HFFc6 (cell line): Measurements from ENCODE around the gene HIBCH. TPM values are rescaled to one million over a fixed set of nuclear protein-coding genes. Genes with fewer than 3 reads are reported as not detected.
A peak's percentile ranks its signal among the peaks of the same experiment; 100 is the strongest.

Experiments used
- DNase-seq: peaks from one replicate; pipeline ENCODE4 v3.0.0-alpha.2; 2018
- H3K27ac Mint-ChIP-seq: 2 replicates; pipeline ENCODE4 v1.8.0; 2020; ENCODE audit warnings: mild to moderate bottlenecking, mixed read lengths
- H3K27me3 Mint-ChIP-seq: 2 replicates; pipeline ENCODE4 v1.8.0; 2021; ENCODE audit warnings: mild to moderate bottlenecking, moderate library complexity, mixed read lengths; ENCODE audit not compliant: insufficient read depth
- H3K36me3 Mint-ChIP-seq: 2 replicates; pipeline ENCODE4 v1.8.0; 2021; ENCODE audit warnings: low read depth, mixed read lengths
- H3K4me1 Mint-ChIP-seq: 2 replicates; pipeline ENCODE4 v1.8.0; 2020; ENCODE audit warnings: low read depth, mixed read lengths
- H3K4me3 Mint-ChIP-seq: 2 replicates; pipeline ENCODE4 v1.8.0; 2020; ENCODE audit warnings: mild to moderate bottlenecking, moderate library complexity, mixed read lengths
- H3K9me3 Mint-ChIP-seq: 2 replicates; pipeline ENCODE4 v1.8.0; 2020; ENCODE audit warnings: mild to moderate bottlenecking, mixed read lengths
- total RNA-seq, 6 experiments: library from RNA; stranded (reverse); fragmentation: NEBNext Ultra II Directional; extraction: Animal tissue kit (Norgen Biotek cat#: 25700); gene quantifications; 2 replicates in 1 of 6; 3 replicates in 5 of 6; pipeline ENCODE4 v1.2.3, GENCODE V29; 2021
- TF ChIP-seq, protein P1 (sequence below): fragments of 200-600 bp; sonication (generic); IDR thresholded peaks from 2 replicates; pipeline ENCODE4 v1.5.0; 2021; ENCODE audit warnings: antibody characterized with exemption, mild to moderate bottlenecking

HIBCH gene
- total RNA-seq, 6 experiments from 2014 or later, result 14.6 to 20.5 (median 17.2) TPM

- DNase-seq, result no peak
Observed at GRCh38 chr2:190184460-190184859, 135.2 kb downstream of the HIBCH start.

GRCh38 chr2:190183539-190183938 is 136.1 kb downstream of the HIBCH start:
- TF ChIP-seq, protein P1, sequence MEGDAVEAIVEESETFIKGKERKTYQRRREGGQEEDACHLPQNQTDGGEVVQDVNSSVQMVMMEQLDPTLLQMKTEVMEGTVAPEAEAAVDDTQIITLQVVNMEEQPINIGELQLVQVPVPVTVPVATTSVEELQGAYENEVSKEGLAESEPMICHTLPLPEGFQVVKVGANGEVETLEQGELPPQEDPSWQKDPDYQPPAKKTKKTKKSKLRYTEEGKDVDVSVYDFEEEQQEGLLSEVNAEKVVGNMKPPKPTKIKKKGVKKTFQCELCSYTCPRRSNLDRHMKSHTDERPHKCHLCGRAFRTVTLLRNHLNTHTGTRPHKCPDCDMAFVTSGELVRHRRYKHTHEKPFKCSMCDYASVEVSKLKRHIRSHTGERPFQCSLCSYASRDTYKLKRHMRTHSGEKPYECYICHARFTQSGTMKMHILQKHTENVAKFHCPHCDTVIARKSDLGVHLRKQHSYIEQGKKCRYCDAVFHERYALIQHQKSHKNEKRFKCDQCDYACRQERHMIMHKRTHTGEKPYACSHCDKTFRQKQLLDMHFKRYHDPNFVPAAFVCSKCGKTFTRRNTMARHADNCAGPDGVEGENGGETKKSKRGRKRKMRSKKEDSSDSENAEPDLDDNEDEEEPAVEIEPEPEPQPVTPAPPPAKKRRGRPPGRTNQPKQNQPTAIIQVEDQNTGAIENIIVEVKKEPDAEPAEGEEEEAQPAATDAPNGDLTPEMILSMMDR, result no peak
- Mint-ChIP-seq H3K36me3 (no peaks in the 10 kb centered on the region), H3K4me3 (no peak overlapping the region), H3K27me3 (peaks cover 8% of the 10 kb centered on the region; the same call in 1 of the 2 replicates), H3K9me3 (no peaks in the 10 kb centered on the region), H3K27ac (no peak overlapping the region), H3K4me1 (peaks cover 6% of the 10 kb centered on the region)
- DNase-seq, result no peak

More at GRCh38 chr2:190184460-190184859, 135.2 kb downstream of the HIBCH start:
- no peaks in the 10 kb centered on the region for H3K9me3 Mint-ChIP-seq
- TF ChIP-seq, protein P1, result no peak
- H3K27me3 Mint-ChIP-seq, result peaks cover 8% of the 10 kb centered on the region
- no peaks in the 10 kb centered on the region for H3K36me3 Mint-ChIP-seq
- peaks cover 6% of the 10 kb centered on the region for H3K4me1 Mint-ChIP-seq
- no peak overlapping the region for H3K4me3 Mint-ChIP-seq
- no peak overlapping the region for H3K27ac Mint-ChIP-seq

GRCh38 chr2:190182071-190182524 is 137.5 kb downstream of the HIBCH start:
- Mint-ChIP-seq H3K36me3 (no peaks in the 10 kb centered on the region), H3K4me3 (no peak overlapping the region), H3K27me3 (peaks cover 6% of the 10 kb centered on the region; the same call in 1 of the 2 replicates), H3K27ac (no peak overlapping the region), H3K4me1 (peaks cover 6% of the 10 kb centered on the region), H3K9me3 (no peaks in the 10 kb centered on the region)
- TF ChIP-seq, protein P1, result no peak
- DNase-seq, result no peak

DNA sequence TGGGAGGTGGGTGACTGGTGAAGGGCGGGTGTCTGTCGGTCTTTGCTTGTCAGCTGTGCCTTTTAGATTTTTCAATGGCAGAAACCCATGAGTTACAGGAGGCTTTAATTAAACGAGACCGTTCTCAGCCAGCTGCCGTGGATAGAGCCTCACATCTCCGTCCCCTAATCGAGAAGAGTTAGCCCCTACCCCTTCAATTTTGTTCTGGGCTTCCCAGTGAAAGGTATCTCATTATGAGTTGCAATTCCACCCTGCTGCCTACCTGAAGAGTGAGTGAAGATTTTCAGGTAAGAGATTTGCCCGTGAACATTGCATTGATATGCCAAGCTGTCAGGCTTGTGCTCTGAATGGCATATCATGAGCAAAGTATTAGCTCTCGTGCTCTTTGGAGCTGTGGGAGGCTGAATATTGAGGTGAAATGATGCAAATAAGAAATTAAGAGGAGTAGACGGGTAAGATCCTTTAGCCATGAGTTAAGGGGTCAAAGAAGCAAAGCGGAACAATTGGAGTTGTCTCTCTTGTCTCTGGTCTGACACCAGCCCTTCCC is 138.4 kb downstream of the HIBCH start:
- H3K4me3 Mint-ChIP-seq, result peak overlapping the region; percentile 65
- no peak for DNase-seq
- H3K4me1 Mint-ChIP-seq, result peaks cover 6% of the 10 kb centered on the region
- H3K36me3 Mint-ChIP-seq, result no peaks in the 10 kb centered on the region
- TF ChIP-seq, protein P1, result no peak
- no peaks in the 10 kb centered on the region for H3K9me3 Mint-ChIP-seq
- H3K27me3 Mint-ChIP-seq, result peaks cover 6% of the 10 kb centered on the region; the same call in 1 of the 2 replicates
- no peak overlapping the region for H3K27ac Mint-ChIP-seq

GRCh38 chr2:190180313-190181122 is 139.1 kb downstream of the HIBCH start:
- Mint-ChIP-seq H3K27me3 (peaks cover 6% of the 10 kb centered on the region; the same call in 1 of the 2 replicates), H3K36me3 (no peaks in the 10 kb centered on the region), H3K4me3 (peak overlapping the region; percentile 71), H3K9me3 (no peaks in the 10 kb centered on the region), H3K27ac (no peak overlapping the region), H3K4me1 (peaks cover 6% of the 10 kb centered on the region)
- TF ChIP-seq, protein P1, result peak; percentile 70
- DNase-seq, result no peak
